GM08714 (cell line): ENCODE data around the gene GINS3.

Experiments
- H3K4me3 ChIP-seq: fragments of 200-500 bp; sonication (Bioruptor generic); 2 replicates; pipeline ENCODE4 v1.5.1; 2014; ENCODE audit warnings: mild to moderate bottlenecking, low read length, inconsistent platforms
- ZNF274 ChIP-seq: IDR thresholded peaks from 2 replicates; pipeline ENCODE4 v1.6.1; 2012; ENCODE audit warnings: mild to moderate bottlenecking, low read depth, low read length

GINS3 gene

DNA sequence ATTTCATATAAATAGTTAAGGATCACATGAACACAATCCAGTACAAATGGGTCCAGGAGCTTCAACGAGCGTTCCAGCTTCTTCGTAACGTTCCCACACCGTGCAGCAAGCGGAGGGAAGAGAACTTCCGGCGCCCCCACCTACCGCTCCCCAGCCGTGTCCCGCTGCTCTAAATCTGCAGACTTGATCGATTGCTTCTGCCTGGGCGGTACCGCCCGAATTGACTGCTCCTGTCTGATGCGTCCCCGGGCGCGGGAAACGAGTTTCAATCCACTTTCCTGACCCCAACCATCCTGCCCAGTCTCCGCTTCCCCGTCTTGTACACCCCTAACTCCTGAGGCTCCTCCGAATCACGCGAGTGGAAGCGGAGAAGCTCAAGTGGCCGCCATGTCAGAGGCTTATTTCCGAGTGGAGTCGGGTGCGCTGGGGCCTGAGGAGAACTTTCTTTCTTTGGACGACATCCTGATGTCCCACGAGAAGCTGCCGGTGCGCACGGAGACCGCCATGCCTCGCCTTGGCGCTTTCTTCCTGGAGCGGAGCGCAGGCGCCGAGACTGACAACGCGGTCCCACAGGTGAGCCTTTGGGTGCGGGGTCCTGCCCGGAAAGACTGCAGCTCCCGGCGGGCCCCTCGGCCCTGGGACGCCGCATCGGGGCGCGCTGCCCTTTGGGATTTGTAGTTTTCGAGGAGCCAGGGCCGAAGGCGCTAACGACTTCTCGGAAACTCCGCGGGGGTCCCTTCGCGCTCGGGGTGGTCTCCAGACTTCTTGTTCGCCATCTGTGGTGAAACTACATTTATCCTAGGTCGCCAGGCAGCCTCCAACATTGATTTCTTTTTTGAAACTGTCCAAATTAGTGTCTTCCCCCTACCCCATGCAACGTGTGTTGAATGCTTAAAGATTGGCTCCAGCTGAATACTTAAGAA lies at the start of gene GINS3:
Gene GINS3 (plus strand): TSS at position 257 of the 923 bp plus-strand sequence. CDS start 131 bp downstream, at position 388.
- TF ChIP-seq ZNF274, result no peak

DNA sequence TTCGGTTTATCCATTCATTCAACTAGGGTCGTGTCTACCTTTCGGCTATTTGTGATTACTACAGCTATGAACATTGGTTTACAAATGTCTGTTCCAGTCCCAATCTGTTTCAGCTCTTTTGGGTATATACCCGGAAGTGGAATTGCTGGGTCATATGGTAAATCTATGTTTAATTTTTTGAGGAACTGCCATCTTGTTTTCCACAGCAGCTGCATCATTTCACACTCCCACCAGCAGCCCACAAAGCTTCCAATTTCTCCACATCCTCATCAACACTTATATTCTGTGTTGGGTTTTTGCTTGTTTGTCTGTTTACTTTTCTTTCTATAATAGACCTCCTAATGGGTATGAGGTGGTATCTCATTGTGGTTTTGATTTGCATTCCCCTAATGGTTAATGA lies 48.7 kb upstream of the GINS3 start:
- TF ChIP-seq ZNF274, result no peak
- H3K4me3 ChIP-seq, result no peak overlapping the region

More for the DNA sequence above, at the start of gene GINS3:
- H3K4me3 ChIP-seq, result peak within 1 kb of the TSS; percentile 81

DNA sequence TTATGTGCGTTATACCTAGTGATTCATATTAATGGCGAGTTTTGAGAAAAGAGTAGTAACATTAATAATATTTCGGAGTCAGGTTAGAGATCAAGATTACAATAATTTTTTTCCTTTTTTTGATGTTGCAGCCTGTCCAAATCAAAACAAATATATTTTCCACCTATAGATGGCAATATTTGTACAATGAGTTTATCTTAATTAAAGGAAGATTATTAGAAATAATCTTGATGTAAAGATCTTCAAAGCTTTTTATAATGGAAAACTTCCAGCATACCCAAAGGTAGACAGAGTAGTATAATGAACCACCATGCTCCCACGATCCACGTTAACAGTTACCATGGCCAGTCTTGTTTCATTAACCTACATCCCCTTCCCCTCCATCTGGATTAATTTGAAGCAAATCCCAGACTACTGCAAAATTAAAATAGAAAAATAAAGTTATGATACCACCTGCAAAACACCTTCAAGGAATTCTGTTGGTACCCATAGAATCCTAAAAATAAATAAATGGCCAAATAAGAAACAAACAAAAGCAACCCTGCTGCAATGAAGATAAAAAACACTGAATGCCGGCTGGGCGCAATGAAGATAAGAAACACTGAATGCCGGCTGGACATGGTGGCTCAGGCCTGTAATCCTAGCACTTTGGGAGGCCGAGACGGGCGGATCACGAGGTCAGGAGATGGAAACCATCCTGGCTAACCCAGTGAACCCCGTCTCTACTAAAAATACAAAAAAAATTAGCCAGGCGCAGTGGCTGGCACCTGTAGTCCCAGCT lies 46.5 kb upstream of the GINS3 start:
- TF ChIP-seq ZNF274, result no peak
- H3K4me3 ChIP-seq, result no peak overlapping the region

DNA sequence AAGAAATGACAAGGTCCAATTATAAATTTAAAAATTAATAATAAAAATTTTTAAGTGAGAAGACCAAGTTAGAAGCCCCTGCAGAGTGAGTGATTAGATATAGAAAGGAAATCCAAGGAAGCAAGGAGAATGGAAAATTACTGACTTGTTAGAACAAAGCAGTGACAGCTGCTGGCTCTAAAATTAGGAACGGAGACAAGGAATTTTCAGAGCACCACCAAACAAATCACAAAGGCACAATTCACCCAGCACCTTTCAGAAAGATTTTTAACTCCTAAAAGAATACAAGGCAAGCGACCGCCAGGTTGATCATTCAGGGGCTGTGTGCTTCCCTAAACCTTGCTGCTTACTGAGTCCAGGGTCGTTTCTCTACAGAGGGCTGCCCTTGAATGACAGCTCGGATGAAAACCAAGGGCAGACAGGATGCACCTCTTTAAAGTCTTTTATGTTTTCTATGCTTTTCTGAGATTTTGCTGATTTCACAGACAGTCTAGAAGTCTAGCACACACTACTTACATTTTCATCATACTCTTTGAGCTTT lies 45.4 kb upstream of the GINS3 start:
- no peak for TF ChIP-seq ZNF274
- H3K4me3 ChIP-seq, result no peak overlapping the region

DNA sequence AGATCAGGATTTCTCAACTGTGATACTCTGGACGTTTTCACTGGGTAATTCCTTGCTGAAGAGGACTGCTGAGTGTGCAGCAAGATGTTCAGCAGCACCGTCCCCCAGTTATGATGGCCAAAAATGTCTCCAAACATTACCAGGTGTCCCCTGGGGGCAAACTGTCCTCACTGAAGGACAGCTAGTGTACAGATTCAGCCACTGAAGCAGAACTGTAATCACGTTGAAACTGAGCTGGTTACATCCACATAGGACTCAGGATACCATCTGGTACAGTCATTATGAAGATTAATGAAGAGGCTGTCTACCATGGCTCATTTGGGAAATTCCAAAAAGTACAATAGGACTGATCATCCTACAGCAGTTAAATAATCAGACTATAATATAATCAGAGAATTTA lies 43.3 kb upstream of the GINS3 start:
- no peak for TF ChIP-seq ZNF274
- no peak overlapping the region for H3K4me3 ChIP-seq

DNA sequence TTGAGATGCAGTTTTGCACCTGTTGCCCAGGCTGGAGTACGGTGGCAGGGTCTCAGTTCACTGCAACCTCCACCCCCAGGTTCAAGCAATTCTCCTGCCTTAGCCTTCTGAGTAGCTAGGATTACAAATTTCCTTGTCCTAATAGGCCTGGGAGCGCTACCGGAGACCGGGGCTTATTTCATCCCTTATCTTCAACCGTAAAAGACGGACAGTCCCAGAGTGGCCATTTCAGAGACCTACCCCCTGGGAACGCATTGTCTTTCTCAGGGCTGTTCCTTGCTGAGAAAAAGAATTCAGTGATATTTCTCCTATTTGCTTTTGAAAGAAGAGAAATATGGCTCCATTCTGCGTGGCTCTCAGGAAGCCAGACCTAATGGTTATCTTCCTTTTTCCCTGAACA lies 39.6 kb upstream of the GINS3 start:
- no peak for TF ChIP-seq ZNF274

DNA sequence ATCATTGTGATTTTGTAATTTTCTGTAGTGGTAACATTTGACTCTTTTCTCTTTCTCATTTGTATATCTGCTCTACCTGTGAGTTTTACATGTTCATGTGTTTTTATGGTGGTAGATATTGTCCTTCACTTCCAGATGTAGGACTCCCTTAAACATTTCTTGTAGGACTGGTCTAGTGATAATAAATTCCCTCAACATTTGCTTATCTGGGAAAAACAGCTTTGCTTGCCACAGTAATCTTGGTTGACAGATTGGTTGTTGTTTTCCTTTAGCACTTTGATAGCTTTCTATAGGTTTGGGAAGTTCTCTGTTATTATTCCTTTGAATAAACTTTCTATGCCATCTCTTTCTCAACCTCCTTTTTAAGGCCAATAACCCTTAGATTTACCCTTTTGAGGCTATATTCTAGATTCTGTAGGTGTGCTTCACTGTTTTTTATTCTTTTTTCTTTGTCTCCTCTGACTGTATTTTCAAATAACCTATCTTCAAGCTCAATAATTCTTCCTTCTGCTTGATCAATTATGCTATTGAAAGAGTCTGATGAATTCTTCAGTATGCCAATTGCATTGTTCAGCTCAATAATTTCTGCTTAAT lies 32.1 kb upstream of the GINS3 start:
- H3K4me3 ChIP-seq, result no peak overlapping the region
- TF ChIP-seq ZNF274, result no peak

More for the DNA sequence above, 39.6 kb upstream of the GINS3 start:
- H3K4me3 ChIP-seq, result no peak overlapping the region

DNA sequence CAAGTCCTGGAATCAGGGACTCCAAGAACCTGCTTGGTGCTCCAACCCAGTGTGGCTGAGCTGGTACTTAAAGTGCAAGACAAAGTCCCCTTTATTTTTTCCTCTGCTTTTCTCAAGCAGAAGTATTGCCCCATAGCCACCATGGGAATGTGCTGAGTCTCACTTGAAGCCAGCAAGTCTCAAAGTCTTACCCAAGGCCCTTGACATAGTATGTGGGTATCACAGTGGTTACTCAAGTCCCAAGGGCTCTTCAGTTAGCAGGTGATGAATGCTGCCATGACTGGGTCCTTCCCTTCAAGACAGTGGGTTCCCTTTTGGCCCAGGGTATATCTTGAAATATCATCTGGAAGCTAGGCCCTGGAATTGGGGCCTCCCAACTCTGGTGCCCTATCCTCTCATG lies 30.5 kb upstream of the GINS3 start:
- no peak overlapping the region for H3K4me3 ChIP-seq
- no peak for TF ChIP-seq ZNF274

DNA sequence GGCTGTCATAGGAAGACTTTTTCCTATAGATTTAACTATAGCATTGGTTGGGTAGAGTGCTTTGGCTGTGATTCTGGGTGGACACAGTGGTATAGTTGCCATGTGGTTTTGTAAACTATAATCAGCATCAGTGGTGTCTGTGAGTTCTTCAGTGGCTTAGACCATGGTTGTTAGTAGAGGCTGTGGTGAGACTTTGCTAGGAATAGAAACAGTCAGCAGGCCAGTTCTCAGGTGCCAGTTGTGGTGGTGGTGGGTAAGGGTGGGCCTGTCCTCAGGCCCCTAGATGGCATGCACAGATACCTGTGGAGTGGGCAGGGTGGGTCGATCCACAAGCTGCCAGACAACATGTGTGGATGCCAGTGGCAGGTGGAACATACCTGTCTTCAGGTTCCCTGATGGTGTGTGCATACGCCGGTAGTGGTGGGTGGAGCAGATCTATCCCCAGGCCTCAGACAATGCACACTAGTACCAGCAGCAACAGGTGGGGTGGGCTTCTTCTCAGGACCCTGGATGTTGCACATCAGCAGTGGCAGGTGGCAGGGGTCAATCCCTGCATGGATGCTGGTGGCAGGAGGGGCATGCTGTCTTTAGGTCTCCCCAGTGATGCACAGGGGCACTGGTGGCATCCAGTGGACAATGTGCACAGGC lies 28.4 kb upstream of the GINS3 start:
- no peak for TF ChIP-seq ZNF274
- no peak overlapping the region for H3K4me3 ChIP-seq

DNA sequence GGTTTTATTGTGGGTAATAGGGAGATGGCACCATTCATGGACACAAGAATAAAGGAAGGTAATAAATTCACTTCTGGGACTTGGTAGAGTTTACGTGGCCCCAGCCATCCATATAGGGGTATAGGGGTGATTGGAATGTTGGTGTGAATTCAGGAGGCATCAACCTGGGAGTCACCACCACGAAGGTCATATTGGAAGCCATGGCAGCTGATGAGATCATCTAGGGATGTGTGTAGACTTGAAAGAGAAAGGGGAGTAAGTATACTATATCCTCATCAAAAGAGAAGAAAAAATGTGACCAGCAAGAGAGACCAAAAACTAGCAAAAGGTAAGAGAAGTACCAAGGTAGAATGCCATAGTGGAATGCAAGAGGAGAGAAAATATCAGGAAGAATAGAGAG lies 26.6 kb upstream of the GINS3 start:
- TF ChIP-seq ZNF274, result no peak
- no peak overlapping the region for H3K4me3 ChIP-seq

DNA sequence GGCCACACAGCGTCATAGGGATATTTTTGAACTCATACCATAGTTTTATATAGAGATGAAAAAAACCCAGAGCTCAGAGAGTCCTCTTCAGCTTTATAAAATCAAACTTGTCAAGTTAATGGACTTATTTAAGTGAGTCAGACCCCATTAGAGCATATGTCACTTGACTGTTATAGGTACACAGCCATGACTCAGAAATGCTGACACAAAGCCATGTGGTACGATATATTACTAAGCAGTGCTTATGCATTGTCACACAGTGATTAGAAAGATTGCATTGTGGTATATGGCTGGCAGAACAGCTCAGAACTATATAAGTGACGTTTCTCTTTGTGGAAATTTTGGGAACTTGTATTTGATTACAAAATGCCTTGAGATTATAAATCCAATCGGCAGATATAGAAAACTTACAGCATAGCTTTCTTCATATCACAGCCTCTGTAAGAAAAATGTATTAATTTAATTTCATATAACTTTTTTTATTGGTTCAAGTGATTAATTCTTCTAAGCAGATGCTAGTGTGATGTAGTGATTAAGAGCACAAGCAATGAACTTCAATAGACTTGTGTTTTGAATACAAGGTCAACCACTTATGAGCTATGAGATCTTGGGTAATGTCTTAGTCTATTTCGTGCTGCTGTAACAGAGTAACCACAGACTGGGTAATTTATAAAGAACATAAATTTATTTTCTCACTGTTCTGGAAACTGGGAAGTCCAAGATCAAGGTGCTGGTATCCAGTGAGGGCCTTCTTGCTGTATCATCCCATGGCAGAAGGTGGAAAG lies 25.8 kb upstream of the GINS3 start:
- no peak overlapping the region for H3K4me3 ChIP-seq
- no peak for TF ChIP-seq ZNF274

DNA sequence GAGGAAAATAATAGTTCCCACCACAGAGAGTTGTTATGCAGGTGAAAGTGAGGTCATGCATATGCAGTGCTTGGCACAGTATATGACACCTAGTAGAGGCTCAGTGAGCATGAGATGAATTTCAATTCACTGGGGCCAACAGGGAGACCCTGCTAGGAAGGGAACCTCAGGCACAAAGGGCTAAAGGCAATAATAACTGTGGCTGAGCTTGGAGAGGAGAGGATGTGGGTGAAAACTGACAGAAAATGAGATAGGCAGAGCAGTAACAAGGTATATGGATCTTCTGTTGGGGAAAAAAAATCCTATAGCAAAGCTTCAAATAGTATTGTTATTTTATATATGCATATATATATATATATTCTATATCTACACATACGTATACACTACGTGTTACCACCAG lies 25.0 kb upstream of the GINS3 start:
- TF ChIP-seq ZNF274, result no peak

DNA sequence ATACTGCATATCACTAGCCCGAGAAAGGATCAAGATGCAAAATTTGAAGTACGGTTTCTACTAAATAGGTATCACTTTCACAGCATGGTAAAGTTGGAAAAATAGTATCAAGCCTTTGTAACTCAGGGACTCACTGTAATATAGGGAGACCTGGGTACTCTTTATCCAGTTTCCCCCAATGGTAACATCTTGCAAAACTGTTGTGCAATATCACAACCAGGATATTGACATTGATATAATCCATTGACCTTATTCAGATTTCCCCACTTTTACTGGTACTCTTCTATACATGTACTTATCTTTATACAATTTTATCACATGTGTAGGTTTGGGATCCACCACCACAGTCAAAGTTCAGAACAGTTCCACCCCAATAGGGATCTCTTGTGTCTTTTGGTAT lies 20.4 kb upstream of the GINS3 start:
- TF ChIP-seq ZNF274, result no peak

More for the DNA sequence above, 25.0 kb upstream of the GINS3 start:
- no peak overlapping the region for H3K4me3 ChIP-seq

More for the DNA sequence above, 20.4 kb upstream of the GINS3 start:
- no peak overlapping the region for H3K4me3 ChIP-seq
